Gastroesophageal sphincter (tissue), 3 donors: Measurements from ENCODE around the gene TACC3.

Experiments used
- EP300 ChIP-seq: sonication (generic); formaldehyde crosslinking; IDR thresholded peaks from one replicate; pipeline ENCODE4 v1.6.1; 2017; ENCODE audit warnings: antibody characterized with exemption, mild to moderate bottlenecking
- TF ChIP-seq, protein P1 (sequence below), 4 experiments: fragments of 200-600 bp in 2 of 4; fragments of 450-650 bp in 2 of 4; sonication (generic) in 1 of 4; IDR thresholded peaks; one replicate each; pipeline ENCODE4 v1.5.1; 2017 to 2019; ENCODE audit warnings: antibody characterized with exemption in 4 of 4, mild to moderate bottlenecking in 2 of 4, moderate library complexity in 2 of 4

DNA sequence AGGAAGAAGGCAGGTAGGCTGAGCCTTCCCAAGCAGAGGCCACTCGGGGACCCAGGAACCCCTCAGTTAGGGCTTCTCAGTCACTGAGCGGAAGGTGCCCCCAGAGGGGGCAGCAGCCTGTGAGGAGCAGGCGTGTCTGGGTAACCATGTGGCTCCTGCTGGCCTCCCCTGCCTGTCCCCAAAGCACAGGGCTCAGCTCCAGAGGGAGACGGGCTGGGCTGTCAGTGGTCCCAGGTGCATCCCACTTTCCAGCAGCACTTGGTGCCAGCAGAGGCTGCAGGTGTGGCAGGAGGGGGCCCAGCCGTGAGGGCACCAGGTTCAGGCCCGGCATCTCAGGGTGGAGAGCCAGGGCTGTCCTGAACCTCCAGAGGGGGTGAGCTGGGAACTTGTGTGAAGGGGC, 22.7 kb downstream of the TACC3 start:
- TF ChIP-seq, protein P1, sequence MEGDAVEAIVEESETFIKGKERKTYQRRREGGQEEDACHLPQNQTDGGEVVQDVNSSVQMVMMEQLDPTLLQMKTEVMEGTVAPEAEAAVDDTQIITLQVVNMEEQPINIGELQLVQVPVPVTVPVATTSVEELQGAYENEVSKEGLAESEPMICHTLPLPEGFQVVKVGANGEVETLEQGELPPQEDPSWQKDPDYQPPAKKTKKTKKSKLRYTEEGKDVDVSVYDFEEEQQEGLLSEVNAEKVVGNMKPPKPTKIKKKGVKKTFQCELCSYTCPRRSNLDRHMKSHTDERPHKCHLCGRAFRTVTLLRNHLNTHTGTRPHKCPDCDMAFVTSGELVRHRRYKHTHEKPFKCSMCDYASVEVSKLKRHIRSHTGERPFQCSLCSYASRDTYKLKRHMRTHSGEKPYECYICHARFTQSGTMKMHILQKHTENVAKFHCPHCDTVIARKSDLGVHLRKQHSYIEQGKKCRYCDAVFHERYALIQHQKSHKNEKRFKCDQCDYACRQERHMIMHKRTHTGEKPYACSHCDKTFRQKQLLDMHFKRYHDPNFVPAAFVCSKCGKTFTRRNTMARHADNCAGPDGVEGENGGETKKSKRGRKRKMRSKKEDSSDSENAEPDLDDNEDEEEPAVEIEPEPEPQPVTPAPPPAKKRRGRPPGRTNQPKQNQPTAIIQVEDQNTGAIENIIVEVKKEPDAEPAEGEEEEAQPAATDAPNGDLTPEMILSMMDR (IDR thresholded peaks at IDR 0.05): no peak
- TF ChIP-seq EP300: no peak
